Fibroblast of pulmonary artery (primary cell): Measurements from ENCODE around the gene TYW1B.
"Not testable (repeated sequence)": the region's sequence is repeated elsewhere in the genome, so short reads cannot be mapped to it uniquely, and the experiment has no call there.

Experiments used
- DNase-seq: peaks from one replicate; pipeline ENCODE4 v3.0.0-alpha.2; 2010; ENCODE audit warnings: low read depth
- H3K4me3 ChIP-seq: replicated peaks from 2 replicates; pipeline ENCODE4 v1.5.1; 2011; ENCODE audit warnings: low read depth, mild to moderate bottlenecking, control low read depth, low read length, moderate library complexity
- CTCF ChIP-seq: IDR thresholded peaks from 2 replicates; pipeline ENCODE4 v1.5.1; 2011; ENCODE audit warnings: mild to moderate bottlenecking, control low read depth, low read length, inconsistent platforms; ENCODE audit errors: missing control alignments

TYW1B gene

GRCh38 chr7:72760602-72761001 is 67.4 kb downstream of the TYW1B start:
- TF ChIP-seq CTCF = no peak
- DNase-seq = no peak

GRCh38 chr7:72754312-72754711 is 73.7 kb downstream of the TYW1B start:
- DNase-seq = peak; percentile 44
- no peak for TF ChIP-seq CTCF
- no peak overlapping the region for H3K4me3 ChIP-seq

More at GRCh38 chr7:72760602-72761001, 67.4 kb downstream of the TYW1B start:
- no peak overlapping the region for H3K4me3 ChIP-seq

- TF ChIP-seq CTCF = no peak
- no peak overlapping the region for H3K4me3 ChIP-seq
- DNase-seq = no peak
Observed at GRCh38 chr7:72753781-72754180, 74.2 kb downstream of the TYW1B start.

- H3K4me3 ChIP-seq, DNase-seq: not testable (repeated sequence)
Observed at GRCh38 chr7:72753229-72753628, 74.8 kb downstream of the TYW1B start.

- peak; percentile 14 for TF ChIP-seq CTCF
- DNase-seq = no peak
Observed at GRCh38 chr7:72751978-72752377, 76.0 kb downstream of the TYW1B start.

GRCh38 chr7:72751378-72751777 is 76.6 kb downstream of the TYW1B start:
- no peak for DNase-seq
- no peak overlapping the region for H3K4me3 ChIP-seq
- TF ChIP-seq CTCF = no peak

More at GRCh38 chr7:72751978-72752377, 76.0 kb downstream of the TYW1B start:
- H3K4me3 ChIP-seq = no peak overlapping the region

GRCh38 chr7:72748649-72749048 is 79.4 kb downstream of the TYW1B start:
- DNase-seq = peak; percentile 29
- not testable (repeated sequence) for H3K4me3 ChIP-seq

- peak; percentile 62 for DNase-seq
- not testable (repeated sequence) for H3K4me3 ChIP-seq
Observed at GRCh38 chr7:72744244-72744926, 83.6 kb downstream of the TYW1B start.

- DNase-seq, H3K4me3 ChIP-seq: not testable (repeated sequence)
Observed at GRCh38 chr7:72743801-72744200, 84.2 kb downstream of the TYW1B start.

GRCh38 chr7:72739716-72740115 is 88.3 kb downstream of the TYW1B start:
- not testable (repeated sequence) for DNase-seq, H3K4me3 ChIP-seq

- not testable (repeated sequence) for H3K4me3 ChIP-seq, DNase-seq
Observed at GRCh38 chr7:72735855-72736254, 92.1 kb downstream of the TYW1B start.

GRCh38 chr7:72730815-72731214 is 97.2 kb downstream of the TYW1B start:
- DNase-seq, H3K4me3 ChIP-seq: not testable (repeated sequence)

GRCh38 chr7:72730384-72730783 is 97.6 kb downstream of the TYW1B start:
- H3K4me3 ChIP-seq, DNase-seq: not testable (repeated sequence)

GRCh38 chr7:72729130-72729529 is 98.9 kb downstream of the TYW1B start:
- H3K4me3 ChIP-seq, DNase-seq: not testable (repeated sequence)
